A172 (cell line): Measurements from ENCODE around the gene TAAR9. TPM values are rescaled to one million over a fixed set of nuclear protein-coding genes. Genes with fewer than 3 reads are reported as not detected.

Experiments used
- DNase-seq: peaks from one replicate; pipeline ENCODE4 v3.0.0-alpha.2; 2015; ENCODE audit warnings: low spot score
- total RNA-seq: library from RNA; depleted of rRNA; stranded (reverse); fragments of >200 nt; shearing (Covaris generic); gene quantifications from 2 replicates; pipeline ENCODE4 v1.2.3, GENCODE V29; 2014; rRNA removed

The TAAR9 gene
- total RNA-seq, 1 experiment from 2014 or later, result not detected

DNA sequence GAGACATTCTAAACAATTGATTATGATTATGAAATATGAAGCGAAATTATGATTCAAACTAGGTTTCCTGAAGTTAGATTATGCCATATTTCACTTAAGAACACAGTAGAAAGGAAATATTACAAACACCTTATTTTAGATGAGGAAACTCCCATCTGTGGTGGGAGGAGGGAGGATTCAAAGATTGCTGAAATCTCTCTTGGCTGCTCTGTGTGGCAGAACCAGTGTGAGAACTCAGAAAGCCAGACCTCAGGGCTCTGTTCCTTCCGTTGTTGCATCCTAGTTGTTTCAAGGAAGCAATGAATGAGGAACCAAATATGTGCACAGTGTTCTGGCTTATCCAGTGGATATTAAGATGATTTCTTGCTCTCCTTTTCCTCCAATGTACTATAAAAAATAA, 49.3 kb downstream of the TAAR9 start:
- DNase-seq, result no peak

Other genes starting within 250 kb of the TAAR9 start
- gene MOXD1, start 136.8 kb upstream of the TAAR9 start, total RNA-seq, result 18.5 and 27.5 TPM in 2 replicates
- 27.3 and 35.6 TPM in 2 replicates for gene STX7, start 25.2 kb upstream of the TAAR9 start, total RNA-seq
- gene TAAR8, start 14.4 kb downstream of the TAAR9 start, total RNA-seq, result not detected in 2 replicates
- not detected in 2 replicates for gene TAAR6, start 32.0 kb downstream of the TAAR9 start, total RNA-seq
- gene TAAR5, start 51.5 kb downstream of the TAAR9 start, total RNA-seq, result not detected in 2 replicates
- not detected in 2 replicates for gene TAAR2, start 86.0 kb downstream of the TAAR9 start, total RNA-seq
- not detected in 2 replicates for gene TAAR1, start 120.9 kb downstream of the TAAR9 start, total RNA-seq
- gene VNN1, start 175.8 kb downstream of the TAAR9 start, total RNA-seq, result 0.31 and 0.71 TPM in 2 replicates
- 0.19 TPM in 1 of 2 replicates, not detected in the other for gene VNN2, start 219.6 kb downstream of the TAAR9 start, total RNA-seq